ENCODE data around the gene DUOXA2.
A peak's percentile ranks its signal among the peaks of the same experiment; 100 is the strongest.
"Not testable (repeated sequence)": the region's sequence is repeated elsewhere in the genome, so short reads cannot be mapped to it uniquely, and the experiment has no call there.

DUOXA2 gene

GRCh38 chr15:45134046-45134445 lies 19.9 kb downstream of the DUOXA2 start:
- DNase-seq (ENCODE audit: low read depth) = no peak
- no peak overlapping the region for H3K4me3 ChIP-seq (ENCODE audit: low read length)
- TF ChIP-seq CTCF (conservative IDR thresholded peaks at IDR 0.05; ENCODE audit: low read depth, low read length) = no peak

- DNase-seq (ENCODE audit: low read depth) = no peak
- H3K4me3 ChIP-seq (ENCODE audit: low read length) = no peak overlapping the region
- TF ChIP-seq CTCF (conservative IDR thresholded peaks at IDR 0.05; ENCODE audit: low read depth, low read length) = peak; percentile 26
Observed at GRCh38 chr15:45134682-45135604, 20.8 kb downstream of the DUOXA2 start.

- not testable (repeated sequence) for DNase-seq (ENCODE audit: low read depth); H3K4me3 ChIP-seq (ENCODE audit: low read length)
Observed at GRCh38 chr15:45135705-45136377, 21.7 kb downstream of the DUOXA2 start.

GRCh38 chr15:45136378-45136764 lies 22.2 kb downstream of the DUOXA2 start:
- no peak for DNase-seq (ENCODE audit: low read depth)
- no peak overlapping the region for H3K4me3 ChIP-seq (ENCODE audit: low read length)

GRCh38 chr15:45137703-45138102 lies 23.6 kb downstream of the DUOXA2 start:
- TF ChIP-seq CTCF (conservative IDR thresholded peaks at IDR 0.05; ENCODE audit: low read depth, low read length) = no peak
- no peak overlapping the region for H3K4me3 ChIP-seq (ENCODE audit: low read length)
- no peak for DNase-seq (ENCODE audit: low read depth)

More at GRCh38 chr15:45136378-45136764, 22.2 kb downstream of the DUOXA2 start:
- peak; percentile 56 for TF ChIP-seq CTCF (conservative IDR thresholded peaks at IDR 0.05; ENCODE audit: low read depth, low read length)

GRCh38 chr15:45138814-45139765 lies 25.0 kb downstream of the DUOXA2 start:
- no peak overlapping the region for H3K4me3 ChIP-seq (ENCODE audit: low read length)
- DNase-seq (ENCODE audit: low read depth) = no peak
- TF ChIP-seq CTCF (conservative IDR thresholded peaks at IDR 0.05; ENCODE audit: low read depth, low read length) = no peak

- H3K4me3 ChIP-seq (ENCODE audit: low read length) = no peak overlapping the region
- TF ChIP-seq CTCF (conservative IDR thresholded peaks at IDR 0.05; ENCODE audit: low read depth, low read length) = no peak
- no peak for DNase-seq (ENCODE audit: low read depth)
Observed at GRCh38 chr15:45139770-45140169, 25.6 kb downstream of the DUOXA2 start.
